Activated B cell treated with CpG ODN at 0.5 μM for 24 hours (primary cell): ENCODE measurements around the gene CHRNA10. TPM values are rescaled to one million over a fixed set of nuclear protein-coding genes. Genes with fewer than 3 reads are reported as not detected.
A peak's percentile ranks its signal among the peaks of the same experiment; 100 is the strongest.
"Not testable (repeated sequence)": the region's sequence is repeated elsewhere in the genome, so short reads cannot be mapped to it uniquely, and the experiment has no call there.

Source experiments
- ATAC-seq: fragments of 200-7000 bp; cut with Tn5 transposase; one replicate; pipeline ENCODE4 v1.10.0; 2021; ENCODE audit warnings: low read depth, mild to moderate bottlenecking, moderate library complexity
- CTCF ChIA-PET: fragments of 350-600 bp; sonication (Branson Sonifier 250); formaldehyde crosslinking; loops from one replicate; lab custom pipeline; 2021; ENCODE audit warnings: antibody characterized with exemption; lab: Charles Lee
- POLR2A ChIA-PET: fragments of 350-600 bp; sonication (Branson Sonifier 250); formaldehyde crosslinking; loops from one replicate; lab custom pipeline; 2021; ENCODE audit warnings: antibody characterized with exemption; lab: Charles Lee
- DNase-seq: peaks from one replicate; pipeline ENCODE4 v3.0.0; 2022
- H3K27ac Mint-ChIP-seq: one replicate; pipeline ENCODE4 v1.8.0; 2020; ENCODE audit warnings: mixed read lengths
- H3K27me3 Mint-ChIP-seq: one replicate; pipeline ENCODE4 v1.8.0; 2021; ENCODE audit warnings: mixed read lengths
- H3K36me3 Mint-ChIP-seq: one replicate; pipeline ENCODE4 v1.8.0; 2021; ENCODE audit warnings: low read depth, mixed read lengths
- H3K4me1 Mint-ChIP-seq: one replicate; pipeline ENCODE4 v1.8.0; 2021; ENCODE audit warnings: mixed read lengths
- H3K4me3 Mint-ChIP-seq: one replicate; pipeline ENCODE4 v1.8.0; 2020; ENCODE audit warnings: mild to moderate bottlenecking, mixed read lengths
- H3K9me3 Mint-ChIP-seq: one replicate; pipeline ENCODE4 v1.8.0; 2020; ENCODE audit warnings: mixed read lengths
- CTCF ChIP-seq: fragments of 200-600 bp; IDR thresholded peaks from one replicate; pipeline ENCODE4 v1.8.0; 2022; ENCODE audit warnings: antibody characterized with exemption, mild to moderate bottlenecking
- intact Hi-C: fragments of 100-400 bp; cut with micrococcal nuclease; formaldehyde crosslinking; loops from one replicate; pipeline ENCODE4 v1.15.1; 2024
- total RNA-seq: library from RNA; stranded (reverse); gene quantifications from 2 replicates; pipeline ENCODE4 v1.2.3, GENCODE V29; 2022

CHRNA10 gene
- total RNA-seq, 1 donor from 2014 or later, result 3.0 TPM

DNA sequence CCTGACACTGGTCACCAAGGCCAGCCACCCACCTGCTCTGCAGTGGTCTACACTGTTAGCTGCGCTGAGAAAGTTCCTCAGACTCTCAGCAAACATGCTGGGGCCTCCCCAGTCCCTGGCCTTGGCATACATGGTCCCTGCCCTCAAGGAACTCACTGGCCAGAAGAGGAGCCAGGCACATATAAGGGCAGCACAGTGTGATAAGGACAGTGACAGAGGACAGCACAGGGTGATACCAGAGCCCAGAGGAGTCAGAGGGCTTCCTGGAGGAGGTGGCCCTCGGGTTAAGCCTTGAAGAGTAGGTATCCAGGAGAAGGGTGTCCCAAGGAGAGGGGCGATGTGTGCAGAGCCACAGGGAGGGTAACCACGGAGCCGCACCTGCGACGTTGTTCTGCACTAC, 25.6 kb downstream of the CHRNA10 start:
- H3K27me3 Mint-ChIP-seq, result peaks cover 58% of the 10 kb centered on the region
- intact Hi-C loops, result no loop called here
- no peak overlapping the region for H3K4me3 Mint-ChIP-seq
- ChIA-PET CTCF (no interaction called here), POLR2A (no interaction called here)
- DNase-seq (no peak), ATAC-seq (no peak)
- H3K9me3 Mint-ChIP-seq, result no peaks in the 10 kb centered on the region
- TF ChIP-seq CTCF, result no peak
- no peaks in the 10 kb centered on the region for H3K36me3 Mint-ChIP-seq
- no peak overlapping the region for H3K27ac Mint-ChIP-seq
- H3K4me1 Mint-ChIP-seq, result peaks cover 9% of the 10 kb centered on the region

GRCh38 chr11:3644817-3645235, 26.4 kb downstream of the CHRNA10 start, which contains the start of gene ART1:
ART1 (plus strand) TSS chr11:3645128; CDS start chr11:3659214, 14,086 bp downstream.
- H3K27me3 Mint-ChIP-seq, result peaks cover 61% of the 10 kb centered on the region
- no peak within 1 kb of the TSS for H3K27ac Mint-ChIP-seq

GRCh38 chr11:3643102-3643546, 28.1 kb downstream of the CHRNA10 start:
- CTCF ChIA-PET, ATAC-seq, H3K9me3 Mint-ChIP-seq, H3K36me3 Mint-ChIP-seq, POLR2A ChIA-PET, H3K4me3 Mint-ChIP-seq, H3K4me1 Mint-ChIP-seq, H3K27ac Mint-ChIP-seq, DNase-seq, intact Hi-C loops: not testable (repeated sequence)
- peaks cover 55% of the 10 kb centered on the region for H3K27me3 Mint-ChIP-seq

More at GRCh38 chr11:3644817-3645235, 26.4 kb downstream of the CHRNA10 start, which contains the start of gene ART1:
- intact Hi-C loops, result no loop called here
- no peaks in the 10 kb centered on the region for H3K9me3 Mint-ChIP-seq
- no peaks in the 10 kb centered on the region for H3K36me3 Mint-ChIP-seq
- ATAC-seq (no peak), DNase-seq (no peak)
- TF ChIP-seq CTCF, result no peak
- POLR2A ChIA-PET, result no interaction called here
- peaks cover 9% of the 10 kb centered on the region for H3K4me1 Mint-ChIP-seq
- CTCF ChIA-PET, result no interaction called here
- no peak within 1 kb of the TSS for H3K4me3 Mint-ChIP-seq

GRCh38 chr11:3642071-3642951, 28.9 kb downstream of the CHRNA10 start:
- intact Hi-C loops, result no loop called here
- peaks cover 9% of the 10 kb centered on the region for H3K4me1 Mint-ChIP-seq
- H3K27ac Mint-ChIP-seq, result no peak overlapping the region
- DNase-seq (no peak), ATAC-seq (peak; percentile 86)
- H3K4me3 Mint-ChIP-seq, result peak overlapping the region; percentile 65
- POLR2A ChIA-PET, result no interaction called here
- no peak for TF ChIP-seq CTCF
- CTCF ChIA-PET, result no interaction called here
- H3K36me3 Mint-ChIP-seq, result no peaks in the 10 kb centered on the region
- no peaks in the 10 kb centered on the region for H3K9me3 Mint-ChIP-seq
- peaks cover 52% of the 10 kb centered on the region for H3K27me3 Mint-ChIP-seq

DNA sequence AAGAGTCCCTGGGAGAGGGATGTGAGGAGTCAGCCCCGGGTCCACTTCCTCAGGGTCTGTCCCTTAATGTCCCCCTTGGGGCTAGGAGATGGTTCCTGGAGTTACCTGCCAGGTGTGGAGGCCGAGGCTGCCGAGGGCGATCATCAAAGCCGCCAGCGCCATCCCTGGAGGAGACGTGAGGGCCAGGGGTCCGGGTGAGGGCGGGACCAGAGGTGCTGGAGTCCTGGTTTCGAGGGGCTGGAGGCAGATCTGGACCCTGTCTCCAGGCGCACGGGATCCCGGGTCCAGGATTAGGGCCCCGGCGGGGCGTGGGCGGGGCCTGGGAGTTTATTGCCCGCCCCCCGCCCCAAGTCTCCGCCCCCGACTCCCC, 29.5 kb downstream of the CHRNA10 start, which contains the start of gene ART5:
Gene ART5, minus strand, starts transcription at position 292 of the 370 bp plus-strand sequence. Its CDS starts 130 bp downstream, at position 162.
- CTCF ChIA-PET, result no interaction called here
- no peak for DNase-seq
- H3K4me1 Mint-ChIP-seq, result peaks cover 9% of the 10 kb centered on the region
- intact Hi-C loops, result no loop called here
- H3K27me3 Mint-ChIP-seq, result peaks cover 54% of the 10 kb centered on the region
- ATAC-seq, result no peak
- TF ChIP-seq CTCF, result no peak
- H3K36me3 Mint-ChIP-seq, result no peaks in the 10 kb centered on the region
- H3K4me3 Mint-ChIP-seq, result peak within 1 kb of the TSS; percentile 72
- POLR2A ChIA-PET, result no interaction called here
- H3K27ac Mint-ChIP-seq, result no peak within 1 kb of the TSS
- no peaks in the 10 kb centered on the region for H3K9me3 Mint-ChIP-seq
